ENCODE measurements around the gene UBE2G2.

UBE2G2 gene

GRCh38 chr21:44723177-44724131 lies 78.2 kb downstream of the UBE2G2 start:
- no peak for DNase-seq

GRCh38 chr21:44722731-44723130 lies 78.9 kb downstream of the UBE2G2 start:
- no peak for DNase-seq

- no peak for DNase-seq
Measured at GRCh38 chr21:44720170-44720569, 81.5 kb downstream of the UBE2G2 start.
